Testis (tissue), 2 donors: Measurements from ENCODE around the gene METTL3.
A peak's percentile ranks its signal among the peaks of the same experiment; 100 is the strongest.

Source experiments
- CTCF ChIP-seq, 3 experiments: fragments of 450-650 bp in 2 of 3; fragments of 200-600 bp in 1 of 3; sonication (generic) in 1 of 3; IDR thresholded peaks; one replicate each; pipeline ENCODE4 v1.5.1; 2016 to 2019; ENCODE audit warnings: antibody characterized with exemption in 3 of 3, mild to moderate bottlenecking in 2 of 3, moderate library complexity in 1 of 3
- POLR2A ChIP-seq: fragments of 450-650 bp; IDR thresholded peaks from one replicate; pipeline ENCODE4 v1.6.1; 2017; ENCODE audit warnings: antibody characterized with exemption, mild to moderate bottlenecking, moderate library complexity

DNA sequence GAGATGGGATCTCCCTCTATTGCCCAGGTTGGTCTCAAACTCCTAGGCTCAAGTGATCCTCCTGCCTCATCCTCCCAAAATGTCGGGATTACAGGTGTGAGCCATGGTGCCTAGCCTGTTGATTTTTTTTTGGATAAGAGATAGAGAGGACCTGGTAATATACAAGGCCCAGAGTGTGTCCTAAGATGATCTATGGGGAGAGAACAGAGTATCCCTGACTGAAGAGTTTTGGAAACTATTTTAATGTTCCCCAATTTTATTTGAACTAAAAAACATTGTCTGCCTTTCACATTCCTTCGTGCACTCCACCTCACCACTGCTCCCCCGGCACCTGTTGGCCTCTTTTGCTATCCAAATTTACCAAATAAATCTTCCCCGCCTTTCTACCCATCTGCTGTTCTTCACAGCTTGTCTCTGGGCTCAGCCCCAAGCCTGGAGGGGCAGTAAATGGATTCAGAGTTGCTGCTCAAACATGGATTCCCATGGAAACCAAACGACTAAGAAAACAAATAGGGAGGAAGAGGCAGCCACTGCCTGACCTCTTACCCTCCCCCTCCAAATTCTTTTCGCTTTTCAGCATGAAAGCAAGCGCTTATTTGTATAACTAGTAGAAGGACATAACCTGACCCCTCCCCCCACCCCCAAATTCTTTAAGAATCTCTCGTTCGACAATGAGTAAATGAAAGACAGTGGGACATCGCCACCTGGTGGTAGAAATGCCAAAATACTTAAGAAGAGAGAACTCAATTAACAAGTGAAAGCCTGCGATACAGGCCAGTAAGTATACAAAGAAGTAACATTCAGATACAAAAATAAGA is 46.2 kb upstream of the METTL3 start:
- TF ChIP-seq CTCF (IDR thresholded peaks at IDR 0.05), result peak; percentile 85 to 89 (median 86)
- TF ChIP-seq POLR2A, result no peak
